GM21515 (cell line): ENCODE measurements around the gene IFI44.

Source experiments
- ATAC-seq: cut with Tn5 transposase; IDR thresholded peaks from one replicate; pipeline ENCODE4 v1.9.1; 2021; ENCODE audit not compliant: unreplicated experiment

IFI44 gene

GRCh38 chr1:78699813-78700212, 50.2 kb downstream of the IFI44 start:
- no peak for ATAC-seq

GRCh38 chr1:78702426-78702825, 52.8 kb downstream of the IFI44 start:
- no peak for ATAC-seq

- no peak for ATAC-seq
Observed at GRCh38 chr1:78703806-78704205, 54.2 kb downstream of the IFI44 start.

- ATAC-seq = no peak
Observed at GRCh38 chr1:78712467-78713051, 62.9 kb downstream of the IFI44 start.

- no peak for ATAC-seq
Observed at GRCh38 chr1:78713297-78713696, 63.7 kb downstream of the IFI44 start.
